ENCODE results near the gene GANC. TPM values are rescaled to one million over a fixed set of nuclear protein-coding genes. Genes with fewer than 3 reads are reported as not detected.

GANC gene
- total and polyA plus RNA-seq, 8 donors: 5.2 to 77.6 (median 12.1) TPM

DNA sequence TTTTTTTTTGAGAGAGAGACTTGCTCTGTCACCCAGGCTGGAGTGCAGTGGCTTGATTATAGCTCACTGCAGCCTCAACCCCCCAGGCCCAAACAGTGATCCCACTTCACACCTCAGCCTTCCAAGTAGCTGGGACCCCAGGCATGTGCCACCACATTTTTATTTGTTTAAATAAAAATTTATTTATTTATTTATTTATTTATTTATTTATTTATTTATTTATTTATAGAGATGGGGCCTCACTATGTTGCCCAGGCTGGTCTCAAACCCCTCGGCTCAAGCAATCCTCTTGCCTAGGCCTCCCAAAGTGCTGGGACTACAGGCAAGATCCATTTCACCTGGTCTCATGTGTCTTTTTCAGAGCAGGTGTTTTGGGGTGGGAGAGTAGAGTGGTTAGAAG lies 101.8 kb downstream of the GANC start:
- Histone ChIP-seq H3K4me1 (no peaks in the 10 kb centered on the region), H3K9me3 (peaks cover 0 to 10% (median 4%) of the 10 kb centered on the region in 4 donors), H3K27ac (no peak overlapping the region), H3K4me3 (no peak overlapping the region), H3K36me3 (no peaks in the 10 kb centered on the region), H3K27me3 (no peaks in the 10 kb centered on the region)
- 69 to 96% (median 93%) methylated on average over 1 of the region's 1 CpG for WGBS, 5 donors
- no peak for DNase-seq
- intact Hi-C loops (cut with DNase I; ENCODE audit: low total_unique reads): no loop called here
- TF ChIP-seq, protein P1, sequence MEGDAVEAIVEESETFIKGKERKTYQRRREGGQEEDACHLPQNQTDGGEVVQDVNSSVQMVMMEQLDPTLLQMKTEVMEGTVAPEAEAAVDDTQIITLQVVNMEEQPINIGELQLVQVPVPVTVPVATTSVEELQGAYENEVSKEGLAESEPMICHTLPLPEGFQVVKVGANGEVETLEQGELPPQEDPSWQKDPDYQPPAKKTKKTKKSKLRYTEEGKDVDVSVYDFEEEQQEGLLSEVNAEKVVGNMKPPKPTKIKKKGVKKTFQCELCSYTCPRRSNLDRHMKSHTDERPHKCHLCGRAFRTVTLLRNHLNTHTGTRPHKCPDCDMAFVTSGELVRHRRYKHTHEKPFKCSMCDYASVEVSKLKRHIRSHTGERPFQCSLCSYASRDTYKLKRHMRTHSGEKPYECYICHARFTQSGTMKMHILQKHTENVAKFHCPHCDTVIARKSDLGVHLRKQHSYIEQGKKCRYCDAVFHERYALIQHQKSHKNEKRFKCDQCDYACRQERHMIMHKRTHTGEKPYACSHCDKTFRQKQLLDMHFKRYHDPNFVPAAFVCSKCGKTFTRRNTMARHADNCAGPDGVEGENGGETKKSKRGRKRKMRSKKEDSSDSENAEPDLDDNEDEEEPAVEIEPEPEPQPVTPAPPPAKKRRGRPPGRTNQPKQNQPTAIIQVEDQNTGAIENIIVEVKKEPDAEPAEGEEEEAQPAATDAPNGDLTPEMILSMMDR (IDR thresholded peaks at IDR 0.05): no peak
- TF ChIP-seq POLR2A (IDR thresholded peaks at IDR 0.05) (no peak), EP300 (IDR thresholded peaks at IDR 0.05) (no peak), POLR2AphosphoS5 (IDR thresholded peaks at IDR 0.05) (no peak)

DNA sequence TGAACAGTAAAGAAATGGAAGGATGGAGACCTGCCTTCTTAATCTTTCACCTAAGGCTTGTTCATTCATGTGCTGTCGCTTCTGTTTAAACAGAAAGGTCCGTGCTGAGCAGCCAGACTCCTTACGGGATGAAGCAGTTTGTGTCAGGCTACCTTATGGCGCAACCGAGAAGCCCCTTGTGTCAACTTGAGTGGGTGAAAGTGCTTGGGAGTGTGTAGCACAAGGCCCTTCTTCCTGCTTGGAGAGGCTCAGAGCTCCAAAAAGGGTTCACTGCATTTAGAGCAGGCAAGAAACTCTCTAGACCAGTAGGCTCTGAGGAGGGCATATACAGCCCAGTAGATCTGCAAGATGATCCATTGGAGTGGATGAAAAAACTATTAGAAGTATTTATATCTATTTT lies 102.3 kb downstream of the GANC start:
- no peak for DNase-seq
- WGBS, 5 donors: 93 to 97% (median 94%) methylated on average over 5 of the region's 5 CpGs
- Histone ChIP-seq H3K4me1 (no peaks in the 10 kb centered on the region), H3K9me3 (peaks cover 0 to 10% (median 4%) of the 10 kb centered on the region in 4 donors), H3K36me3 (no peaks in the 10 kb centered on the region), H3K27ac (no peak overlapping the region), H3K4me3 (no peak overlapping the region), H3K27me3 (no peaks in the 10 kb centered on the region)
- intact Hi-C loops (cut with DNase I; ENCODE audit: low total_unique reads): no loop called here
- TF ChIP-seq, protein P1 (IDR thresholded peaks at IDR 0.05): no peak
- TF ChIP-seq EP300 (IDR thresholded peaks at IDR 0.05) (no peak), POLR2A (IDR thresholded peaks at IDR 0.05) (no peak), POLR2AphosphoS5 (IDR thresholded peaks at IDR 0.05) (no peak)

DNA sequence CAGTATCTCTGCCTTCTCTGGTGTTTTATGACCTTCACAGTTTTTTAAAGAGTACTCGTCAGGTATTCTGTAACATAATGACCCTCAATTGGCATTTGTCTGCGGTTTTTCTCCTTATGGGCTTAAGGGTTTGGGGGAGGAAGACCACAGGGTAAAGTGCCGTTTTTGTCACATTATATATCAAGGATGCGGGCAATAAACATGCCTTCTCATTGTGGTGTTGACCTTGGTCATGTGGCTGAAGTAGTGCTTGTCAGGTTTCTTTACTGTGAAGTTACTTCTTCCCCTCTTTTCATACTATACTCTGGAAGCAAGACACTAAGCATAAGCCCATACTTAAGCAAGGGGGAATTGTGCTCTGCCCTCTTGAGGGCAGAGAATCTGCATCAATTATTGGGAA lies 102.9 kb downstream of the GANC start:
- H3K9me3 ChIP-seq: peaks cover 0 to 10% (median 4%) of the 10 kb centered on the region in 4 donors
- H3K4me1 ChIP-seq: no peaks in the 10 kb centered on the region
- H3K27ac ChIP-seq: no peak overlapping the region
- intact Hi-C loops (cut with DNase I; ENCODE audit: low total_unique reads): no loop called here
- TF ChIP-seq POLR2A (IDR thresholded peaks at IDR 0.05): no peak
- no peak for TF ChIP-seq EP300 (IDR thresholded peaks at IDR 0.05)
- TF ChIP-seq, protein P1 (IDR thresholded peaks at IDR 0.05): no peak
- TF ChIP-seq POLR2AphosphoS5 (IDR thresholded peaks at IDR 0.05): no peak
- WGBS, 5 donors: 71 to 80% (median 77%) methylated on average over 4 of the region's 4 CpGs
- H3K4me3 ChIP-seq: no peak overlapping the region
- no peaks in the 10 kb centered on the region for H3K27me3 ChIP-seq
- DNase-seq: no peak
- no peaks in the 10 kb centered on the region for H3K36me3 ChIP-seq

DNA sequence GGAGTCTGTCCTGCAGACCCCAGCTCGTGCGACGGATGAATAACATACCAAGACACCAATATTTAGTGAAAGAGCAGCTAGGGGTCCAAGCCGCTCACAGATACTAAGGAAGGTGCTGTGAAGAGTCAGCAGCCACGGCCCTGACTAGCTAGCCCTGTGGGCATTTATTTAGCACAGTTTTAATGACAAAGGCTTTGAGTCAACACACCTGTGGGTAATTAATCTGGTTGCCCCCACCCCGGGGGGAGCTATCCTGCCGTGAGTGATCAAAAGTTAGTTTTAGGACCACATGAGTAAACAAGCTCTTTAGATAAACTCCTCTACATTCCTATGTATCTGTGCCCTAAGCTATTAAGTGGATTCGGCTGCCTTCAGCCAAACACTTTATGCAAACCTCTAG lies 105.0 kb downstream of the GANC start:
- no peak for DNase-seq
- Histone ChIP-seq H3K27me3 (no peaks in the 10 kb centered on the region), H3K4me3 (no peak overlapping the region), H3K36me3 (no peaks in the 10 kb centered on the region), H3K9me3 (peaks cover 0 to 10% (median 4%) of the 10 kb centered on the region in 4 donors), H3K4me1 (no peaks in the 10 kb centered on the region), H3K27ac (no peak overlapping the region)
- no peak for TF ChIP-seq POLR2A (IDR thresholded peaks at IDR 0.05)
- TF ChIP-seq, protein P1 (IDR thresholded peaks at IDR 0.05): no peak
- no peak for TF ChIP-seq EP300 (IDR thresholded peaks at IDR 0.05)
- no peak for TF ChIP-seq POLR2AphosphoS5 (IDR thresholded peaks at IDR 0.05)
- intact Hi-C loops (cut with DNase I; ENCODE audit: low total_unique reads): no loop called here
- WGBS, 5 donors: 66 to 77% (median 72%) methylated on average over 8 of the region's 8 CpGs

Data from stomach (tissue), 9 donors.